B cell (primary cell): ENCODE measurements around the gene CYP17A1. TPM values are rescaled to one million over a fixed set of nuclear protein-coding genes. Genes with fewer than 3 reads are reported as not detected.

ENCODE experiments used
- ATAC-seq: fragments of 200-7000 bp; cut with Tn5 transposase; one replicate; pipeline ENCODE4 v1.10.0; 2021; ENCODE audit warnings: low read depth, mild to moderate bottlenecking, moderate number of reproducible peaks, moderate library complexity
- CTCF ChIA-PET: fragments of 350-600 bp; sonication (Branson Sonifier 250); formaldehyde crosslinking; loops from one replicate; lab custom pipeline; 2021; ENCODE audit warnings: antibody characterized with exemption, inconsistent platforms; lab: Charles Lee
- POLR2A ChIA-PET: fragments of 350-600 bp; sonication (Branson Sonifier 250); formaldehyde crosslinking; loops from one replicate; lab custom pipeline; 2021; ENCODE audit warnings: antibody characterized with exemption; lab: Charles Lee
- DNase-seq: peaks from one replicate; pipeline ENCODE4 v3.0.0; 2013
- H2AFZ ChIP-seq: 2 replicates; pipeline ENCODE4 v1.6.1; 2012; ENCODE audit warnings: mild to moderate bottlenecking, low read depth, low read length; ENCODE audit not compliant: insufficient read depth, poor library complexity, severe bottlenecking
- H3K27ac ChIP-seq, 2 donors: 1 replicate in 1 of 2; 2 replicates in 1 of 2; pipeline ENCODE4 v1.5.1; 2012 to 2013; ENCODE audit warnings: low read length in 2 of 2, mild to moderate bottlenecking in 2 of 2, moderate library complexity in 1 of 2
- H3K27me3 ChIP-seq, 4 experiments: fragments of 200-600 bp in 1 of 4; sonication (generic) in 1 of 4; replicated peaks in 1 of 4; 1 replicate in 2 of 4; 2 replicates in 2 of 4; pipeline versions ENCODE4 v1.6.1 to v1.7.0; 2013 to 2016; ENCODE audit warnings: low read length in 3 of 4, mild to moderate bottlenecking in 2 of 4, mixed read lengths in 1 of 4, moderate library complexity in 1 of 4; ENCODE audit not compliant: insufficient read depth in 4 of 4, control insufficient read depth in 3 of 4; ENCODE audit errors: control extremely low read depth in 1 of 4
- H3K36me3 ChIP-seq, 2 experiments: replicated peaks in 1 of 2; 1 replicate in 1 of 2; 2 replicates in 1 of 2; pipeline versions ENCODE4 v1.6.1 to v1.7.1; 2013; ENCODE audit warnings: low read length in 1 of 2; ENCODE audit not compliant: insufficient read depth in 2 of 2, control insufficient read depth in 1 of 2; ENCODE audit errors: control extremely low read depth in 1 of 2, extremely low read depth in 1 of 2
- H3K4me1 ChIP-seq, 2 donors: fragments of 200-600 bp in 1 of 2; sonication (generic) in 1 of 2; 1 replicate in 1 of 2; 2 replicates in 1 of 2; pipeline versions ENCODE4 v1.5.1 to v1.6.1; 2013 to 2017; ENCODE audit warnings: low read length in 2 of 2; ENCODE audit not compliant: control insufficient read depth in 2 of 2, insufficient read depth in 2 of 2
- H3K4me2 ChIP-seq: replicated peaks from 2 replicates; pipeline ENCODE3; 2012; ENCODE audit warnings: mild to moderate bottlenecking, low read depth, low read length; ENCODE audit not compliant: poor library complexity, severe bottlenecking
- H3K4me3 ChIP-seq, 5 experiments: fragments of 200-600 bp in 1 of 5; sonication (generic) in 1 of 5; 1 replicate in 3 of 5; 2 replicates in 2 of 5; pipeline versions ENCODE4 v1.5.1 to v1.7.0; 2011 to 2016; ENCODE audit warnings: low read length in 4 of 5, mild to moderate bottlenecking in 4 of 5, low read depth in 2 of 5, control low read depth in 1 of 5, moderate library complexity in 1 of 5; ENCODE audit not compliant: insufficient read depth in 1 of 5; ENCODE audit errors: control extremely low read depth in 1 of 5, extremely low read depth in 1 of 5
- H3K79me2 ChIP-seq: fragments of 200-600 bp; sonication (generic); one replicate; pipeline ENCODE4 v1.6.0; 2016; ENCODE audit warnings: low read length; ENCODE audit not compliant: control insufficient read depth, insufficient read depth
- H3K9ac ChIP-seq: fragments of 200-600 bp; sonication (generic); 2 replicates; pipeline ENCODE4 v1.6.1; 2017; ENCODE audit warnings: mild to moderate bottlenecking, low read length, moderate library complexity
- H3K9me3 ChIP-seq, 3 donors: one replicate each; pipeline versions ENCODE4 v1.6.1 to v1.7.1; 2013; ENCODE audit warnings: low read length in 2 of 3; ENCODE audit not compliant: control insufficient read depth in 2 of 3, insufficient read depth in 1 of 3; ENCODE audit errors: control extremely low read depth in 1 of 3
- H4K20me1 ChIP-seq: 2 replicates; pipeline ENCODE4 v1.6.0; 2012; ENCODE audit warnings: mild to moderate bottlenecking, low read length; ENCODE audit not compliant: insufficient read depth, control insufficient read depth, poor library complexity, severe bottlenecking
- H3K27ac Mint-ChIP-seq: one replicate; pipeline ENCODE4 v1.8.0; 2021; ENCODE audit warnings: mixed read lengths
- H3K27me3 Mint-ChIP-seq: one replicate; pipeline ENCODE4 v1.8.0; 2021; ENCODE audit warnings: mixed read lengths
- H3K4me1 Mint-ChIP-seq: one replicate; pipeline ENCODE4 v1.8.0; 2021; ENCODE audit warnings: mixed read lengths
- H3K4me3 Mint-ChIP-seq: one replicate; pipeline ENCODE4 v1.8.0; 2021; ENCODE audit warnings: mixed read lengths
- H3K9me3 Mint-ChIP-seq: one replicate; pipeline ENCODE4 v1.8.0; 2022; ENCODE audit warnings: mixed read lengths; ENCODE audit not compliant: insufficient read depth
- CTCF ChIP-seq: fragments of 200-600 bp; IDR thresholded peaks from one replicate; pipeline ENCODE4 v1.8.0; 2022; ENCODE audit warnings: antibody characterized with exemption, mild to moderate bottlenecking
- EZH2 ChIP-seq: IDR thresholded peaks from 2 replicates; pipeline ENCODE4 v1.6.1; 2012; ENCODE audit warnings: borderline replicate concordance, low read depth, mild to moderate bottlenecking, moderate library complexity, low read length; ENCODE audit not compliant: insufficient read depth, poor library complexity, severe bottlenecking
- WGBS: methylation state at CpG from one replicate; pipeline ENCODE4 v1.1.5; 2013; ENCODE audit warnings: missing lambda C conversion rate; ENCODE audit not compliant: insufficient coverage; 5-methylcytosine and 5-hydroxymethylcytosine counted together
- intact Hi-C: fragments of 100-400 bp; cut with micrococcal nuclease; formaldehyde crosslinking; loops from one replicate; pipeline ENCODE4 v1.10.0; 2022
- polyA plus RNA-seq: library from polyadenylated mRNA; depleted of rRNA; stranded (reverse); fragments of >200 nt; gene quantifications from 2 replicates; pipeline ENCODE4 v1.2.3, GENCODE V29; 2012
- total RNA-seq, 2 donors: library from RNA; stranded (reverse); fragments of 120-200 nt in 1 of 2; gene quantifications; 1 replicate in 1 of 2; 2 replicates in 1 of 2; pipeline versions ENCODE4 v1.2.3 to v1.2.4, GENCODE V29; 2013 to 2022

The CYP17A1 gene
- total and polyA plus RNA-seq, 2 donors (not counting 1 experiment from before 2014, with no cell fraction given): not detected

GRCh38 chr10:102815790-102816549, 21.2 kb downstream of the CYP17A1 start:
- no peaks in the 10 kb centered on the region for H3K79me2 ChIP-seq
- no peaks in the 10 kb centered on the region for H3K27me3 Mint-ChIP-seq
- no peaks in the 10 kb centered on the region for H3K27me3 ChIP-seq
- H3K9me3 ChIP-seq: no peaks in the 10 kb centered on the region
- ATAC-seq: no peak
- H3K4me1 Mint-ChIP-seq: peaks cover 44% of the 10 kb centered on the region
- H3K4me3 ChIP-seq: no peak overlapping the region
- no peak for DNase-seq
- ChIA-PET CTCF (no interaction called here), POLR2A (interaction anchor here (1.0 kb wide), 1 partner anchor 72 kb away, joined by 7 read pairs; the partner anchor contains the start of gene WBP1L)
- no peak overlapping the region for H3K4me3 Mint-ChIP-seq
- H3K4me2 ChIP-seq: no peak overlapping the region
- TF ChIP-seq EZH2 (no peak), CTCF (no peak)
- no peak overlapping the region for H2AFZ ChIP-seq
- H3K9me3 Mint-ChIP-seq: no peaks in the 10 kb centered on the region
- peaks cover 14 to 32% of the 10 kb centered on the region in 2 donors for H3K4me1 ChIP-seq
- 80% methylated on average over 12 of the region's 12 CpGs for WGBS
- intact Hi-C loops: no loop called here
- H3K9ac ChIP-seq: no peak overlapping the region
- no peaks in the 10 kb centered on the region for H4K20me1 ChIP-seq
- H3K27ac ChIP-seq: peak overlapping the region in 1 of 2 donors; percentile 6
- peaks cover 0 to 51% of the 10 kb centered on the region in 2 experiments for H3K36me3 ChIP-seq
- peak overlapping the region; percentile 86 for H3K27ac Mint-ChIP-seq
